GM12801 (cell line): ENCODE measurements around the gene CCDC40.

Experiments used
- CTCF ChIP-seq: IDR thresholded peaks from one replicate; pipeline ENCODE4 v1.5.1; 2011; ENCODE audit warnings: control low read depth; ENCODE audit not compliant: insufficient read length; ENCODE audit errors: extremely low read depth

The CCDC40 gene

GRCh38 chr17:80101011-80101945 is 64.8 kb downstream of the CCDC40 start, which contains the start of gene GAA:
TSS of gene GAA (plus strand) at chr17:80101581. CDS start at chr17:80104587, 3,006 bp downstream.
- TF ChIP-seq CTCF = no peak

- no peak for TF ChIP-seq CTCF
Observed at GRCh38 chr17:80101946-80102663, 65.7 kb downstream of the CCDC40 start.

- TF ChIP-seq CTCF = no peak
Observed at GRCh38 chr17:80102664-80103448, 66.4 kb downstream of the CCDC40 start.

DNA sequence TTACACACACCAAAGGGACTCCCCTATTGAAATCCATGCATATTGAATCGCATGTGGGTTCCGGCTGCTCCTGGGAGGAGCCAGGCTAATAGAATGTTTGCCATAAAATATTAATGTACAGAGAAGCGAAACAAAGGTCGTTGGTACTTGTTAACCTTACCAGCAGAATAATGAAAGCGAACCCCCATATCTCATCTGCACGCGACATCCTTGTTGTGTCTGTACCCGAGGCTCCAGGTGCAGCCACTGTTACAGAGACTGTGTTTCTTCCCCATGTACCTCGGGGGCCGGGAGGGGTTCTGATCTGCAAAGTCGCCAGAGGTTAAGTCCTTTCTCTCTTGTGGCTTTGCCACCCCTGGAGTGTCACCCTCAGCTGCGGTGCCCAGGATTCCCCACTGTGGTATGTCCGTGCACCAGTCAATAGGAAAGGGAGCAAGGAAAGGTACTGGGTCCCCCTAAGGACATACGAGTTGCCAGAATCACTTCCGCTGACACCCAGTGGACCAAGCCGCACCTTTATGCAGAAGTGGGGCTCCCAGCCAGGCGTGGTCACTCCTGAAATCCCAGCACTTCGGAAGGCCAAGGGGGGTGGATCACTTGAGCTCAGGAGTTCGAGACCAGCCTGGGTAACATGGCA is 67.1 kb downstream of the CCDC40 start:
- no peak for TF ChIP-seq CTCF

GRCh38 chr17:80104321-80104955 is 68.0 kb downstream of the CCDC40 start:
- TF ChIP-seq CTCF = no peak

DNA sequence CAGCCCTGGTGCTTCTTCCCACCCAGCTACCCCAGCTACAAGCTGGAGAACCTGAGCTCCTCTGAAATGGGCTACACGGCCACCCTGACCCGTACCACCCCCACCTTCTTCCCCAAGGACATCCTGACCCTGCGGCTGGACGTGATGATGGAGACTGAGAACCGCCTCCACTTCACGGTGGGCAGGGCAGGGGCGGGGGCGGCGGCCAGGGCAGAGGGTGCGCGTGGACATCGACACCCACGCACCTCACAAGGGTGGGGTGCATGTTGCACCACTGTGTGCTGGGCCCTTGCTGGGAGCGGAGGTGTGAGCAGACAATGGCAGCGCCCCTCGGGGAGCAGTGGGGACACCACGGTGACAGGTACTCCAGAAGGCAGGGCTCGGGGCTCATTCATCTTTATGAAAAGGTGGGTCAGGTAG is 68.5 kb downstream of the CCDC40 start:
- no peak for TF ChIP-seq CTCF
